GM23338 (cell line): ENCODE results near the gene BLOC1S1. TPM values are rescaled to one million over a fixed set of nuclear protein-coding genes. Genes with fewer than 3 reads are reported as not detected.

Source experiments
- ATAC-seq: fragments of 200-7000 bp; cut with Tn5 transposase; 3 replicates; pipeline ENCODE4 v1.9.1; 2020
- DNase-seq: peaks from one replicate; pipeline ENCODE4 v3.0.0-alpha.2; 2015; ENCODE audit warnings: low spot score
- H2AFZ ChIP-seq: fragments of 200-600 bp; sonication (generic); 2 replicates; pipeline ENCODE4 v1.8.0; 2016; ENCODE audit warnings: antibody characterized with exemption, mild to moderate bottlenecking, moderate library complexity
- H3F3A ChIP-seq: fragments of 200-600 bp; sonication (generic); replicated peaks from 2 replicates; pipeline ENCODE4 v1.8.0; 2017; ENCODE audit warnings: antibody characterized with exemption, mixed run types, low read depth
- H3K27ac ChIP-seq: fragments of 200-600 bp; sonication (generic); 2 replicates; pipeline ENCODE4 v1.6.1; 2016; ENCODE audit warnings: low read depth
- H3K27me3 ChIP-seq: fragments of 200-600 bp; sonication (generic); 2 replicates; pipeline ENCODE4 v1.8.0; 2016; ENCODE audit warnings: mild to moderate bottlenecking, mixed run types, moderate library complexity; ENCODE audit not compliant: insufficient read depth
- H3K36me3 ChIP-seq: fragments of 200-600 bp; sonication (generic); 2 replicates; pipeline ENCODE4 v1.8.0; 2016; ENCODE audit warnings: mild to moderate bottlenecking; ENCODE audit not compliant: insufficient read depth
- H3K4me1 ChIP-seq: fragments of 200-600 bp; sonication (generic); 2 replicates; pipeline ENCODE4 v1.8.0; 2016; ENCODE audit warnings: mild to moderate bottlenecking, moderate library complexity; ENCODE audit not compliant: insufficient read depth
- H3K4me2 ChIP-seq: fragments of 200-600 bp; sonication (generic); 2 replicates; pipeline ENCODE4 v1.7.1; 2017; ENCODE audit warnings: mixed run types
- H3K4me3 ChIP-seq: fragments of 200-600 bp; sonication (generic); 2 replicates; pipeline ENCODE4 v1.6.1; 2016; ENCODE audit warnings: mixed run types
- H3K79me2 ChIP-seq: fragments of 200-600 bp; sonication (generic); replicated peaks from 2 replicates; pipeline ENCODE4 v1.8.0; 2017; ENCODE audit warnings: mild to moderate bottlenecking; ENCODE audit not compliant: insufficient read depth
- H3K9me2 ChIP-seq: fragments of 200-600 bp; sonication (generic); 2 replicates; pipeline ENCODE4 v1.8.0; 2017; ENCODE audit not compliant: insufficient read depth
- H4K20me1 ChIP-seq: fragments of 200-600 bp; sonication (generic); replicated peaks from 2 replicates; pipeline ENCODE4 v1.8.0; 2017; ENCODE audit warnings: mild to moderate bottlenecking; ENCODE audit not compliant: insufficient read depth
- H3K27ac Mint-ChIP-seq: 2 replicates; pipeline ENCODE4 v1.8.0; 2020; ENCODE audit warnings: inconsistent platforms, mild to moderate bottlenecking, moderate library complexity, mixed read lengths
- H3K27me3 Mint-ChIP-seq: 3 replicates; pipeline ENCODE4 v1.8.0; 2022; ENCODE audit warnings: low read depth, mild to moderate bottlenecking, moderate library complexity, mixed read lengths, inconsistent platforms; ENCODE audit not compliant: insufficient read depth, poor library complexity
- H3K36me3 Mint-ChIP-seq: 3 replicates; pipeline ENCODE4 v1.8.0; 2021; ENCODE audit warnings: low read depth, mild to moderate bottlenecking, inconsistent platforms, moderate library complexity, mixed read lengths
- H3K4me1 Mint-ChIP-seq: 3 replicates; pipeline ENCODE4 v1.8.0; 2020; ENCODE audit warnings: mild to moderate bottlenecking, inconsistent platforms, mixed read lengths
- H3K4me3 Mint-ChIP-seq: 3 replicates; pipeline ENCODE4 v1.8.0; 2021; ENCODE audit warnings: moderate library complexity, mild to moderate bottlenecking, inconsistent platforms, mixed read lengths
- H3K9me3 Mint-ChIP-seq: 3 replicates; pipeline ENCODE4 v1.8.0; 2020; ENCODE audit warnings: moderate library complexity, mild to moderate bottlenecking, inconsistent platforms, mixed read lengths
- CREB1 ChIP-seq: fragments of 250-450 bp; sonication (Bioruptor Pico); IDR thresholded peaks from 2 replicates; pipeline ENCODE4 v1.5.0; 2020; ENCODE audit warnings: low read depth, mild to moderate bottlenecking, moderate library complexity
- CTCF ChIP-seq, 2 experiments: fragments of 200-600 bp in 1 of 2; sonication (generic) in 1 of 2; conservative IDR thresholded peaks; 2 replicates each; pipeline versions ENCODE4 v1.5.1 to v1.6.1; 2016 to 2017; ENCODE audit warnings: antibody characterized with exemption in 2 of 2, low read depth in 2 of 2, mild to moderate bottlenecking in 2 of 2, moderate library complexity in 1 of 2
- EZH2phosphoT487 ChIP-seq: fragments of 200-600 bp; sonication (generic); IDR thresholded peaks from one replicate; pipeline ENCODE4 v1.8.1; 2018; ENCODE audit warnings: antibody characterized with exemption; ENCODE audit not compliant: unreplicated experiment
- POLR2AphosphoS5 ChIP-seq: IDR thresholded peaks from 2 replicates; pipeline ENCODE4 v1.6.1; 2016; ENCODE audit warnings: antibody characterized with exemption, low read depth
- REST ChIP-seq: IDR thresholded peaks from one replicate; pipeline ENCODE4 v1.6.1; 2018; ENCODE audit warnings: antibody characterized with exemption; ENCODE audit not compliant: unreplicated experiment
- ZNF114 ChIP-seq: fragments of 250-450 bp; sonication (Bioruptor Pico); IDR thresholded peaks from 2 replicates; pipeline ENCODE4 v1.5.0; 2020; ENCODE audit warnings: mild to moderate bottlenecking, moderate library complexity
- ZNF331 ChIP-seq: fragments of 250-450 bp; sonication (Bioruptor Pico); IDR thresholded peaks from 2 replicates; pipeline ENCODE4 v1.5.0; 2020; ENCODE audit warnings: low read depth, mild to moderate bottlenecking, moderate library complexity
- polyA plus RNA-seq: library from polyadenylated mRNA; unstranded; fragments of >200 nt; fragmentation: Nextera tagmentation; extraction: Ambion mirVana; gene quantifications from 2 replicates; pipeline ENCODE4 v1.2.1, GENCODE V29; 2016
- total RNA-seq: library from RNA; depleted of rRNA; stranded (reverse); fragments of >200 nt; shearing (Covaris generic); gene quantifications from 2 replicates; pipeline ENCODE4 v1.2.3, GENCODE V29; 2014

The BLOC1S1 gene
- total and polyA plus RNA-seq, 2 experiments from 2014 or later = 68.3 to 174 TPM

- peak; percentile 96 for DNase-seq
- H2AFZ ChIP-seq = peak within 1 kb of the TSS; percentile 32; the same call in 1 of the 2 replicates
- H3K27me3 Mint-ChIP-seq = peaks cover 14% of the 10 kb centered on the region
Measured at GRCh38 chr12:55728939-55729818, 13.3 kb downstream of the BLOC1S1 start, which contains the start of gene CD63. CD63 (minus strand) TSS chr12:55729009; CDS start chr12:55728341, 668 bp downstream.

GRCh38 chr12:55729819-55730818 lies 14.3 kb downstream of the BLOC1S1 start:
- 0 out of 2 replicates have a peak, but pooled peaks cover 2% of the 10 kb centered on the region for H4K20me1 ChIP-seq
- H3K4me3 ChIP-seq = peak overlapping the region; percentile 97
- peaks cover 14% of the 10 kb centered on the region for H3K27me3 Mint-ChIP-seq
- H3K27ac Mint-ChIP-seq = peak overlapping the region; percentile 82
- peaks cover 28% of the 10 kb centered on the region for H3K4me1 ChIP-seq
- peak overlapping the region; percentile 86 for H3K4me3 Mint-ChIP-seq
- no peaks in the 10 kb centered on the region for H3K9me2 ChIP-seq
- TF ChIP-seq REST (no peak), ZNF331 (CRISPR knock-in tag) (no peak), EZH2phosphoT487 (no peak), POLR2AphosphoS5 (0 out of 2 replicates have a peak, but pooled peaks have one; percentile 69), CTCF (conservative IDR thresholded peaks at IDR 0.05; ENCODE audit: low read depth in 2 of 2) (peak in 1 of 2 experiments; percentile 50; a peak in 2 of 4 replicates)
- H3K27ac ChIP-seq = peak overlapping the region; percentile 97; the same call in 1 of the 2 replicates
- ATAC-seq = peak; percentile 17
- H2AFZ ChIP-seq = peak overlapping the region; percentile 21; the same call in 1 of the 2 replicates
- peak overlapping the region; percentile 98 for H3K4me2 ChIP-seq
- peaks cover 23% of the 10 kb centered on the region for H3K36me3 Mint-ChIP-seq
- DNase-seq = peak; percentile 63
- H3K36me3 ChIP-seq = peaks cover 5% of the 10 kb centered on the region; the same call in 1 of the 2 replicates
- peaks cover 13% of the 10 kb centered on the region; the same call in 1 of the 2 replicates for H3F3A ChIP-seq
- H3K9me3 Mint-ChIP-seq = no peaks in the 10 kb centered on the region
- H3K27me3 ChIP-seq = no peaks in the 10 kb centered on the region
- H3K4me1 Mint-ChIP-seq = peaks cover 37% of the 10 kb centered on the region
- H3K79me2 ChIP-seq = peaks cover 14% of the 10 kb centered on the region

More at GRCh38 chr12:55728939-55729818, 13.3 kb downstream of the BLOC1S1 start, which contains the start of gene CD63:
- 0 out of 2 replicates have a peak, but pooled peaks cover 6% of the 10 kb centered on the region for H4K20me1 ChIP-seq
- peak within 1 kb of the TSS; percentile 82 for H3K27ac Mint-ChIP-seq
- peaks cover 13% of the 10 kb centered on the region; the same call in 1 of the 2 replicates for H3F3A ChIP-seq
- H3K4me1 ChIP-seq = peaks cover 28% of the 10 kb centered on the region
- H3K4me3 ChIP-seq = peak within 1 kb of the TSS; percentile 97
- no peaks in the 10 kb centered on the region for H3K9me2 ChIP-seq
- H3K36me3 Mint-ChIP-seq = peaks cover 33% of the 10 kb centered on the region
- ATAC-seq = peak; percentile 75
- H3K27me3 ChIP-seq = no peaks in the 10 kb centered on the region
- peaks cover 8% of the 10 kb centered on the region; the same call in 1 of the 2 replicates for H3K36me3 ChIP-seq
- no peaks in the 10 kb centered on the region for H3K9me3 Mint-ChIP-seq
- H3K4me3 Mint-ChIP-seq = peak within 1 kb of the TSS; percentile 86
- H3K27ac ChIP-seq = peak within 1 kb of the TSS; percentile 97
- TF ChIP-seq POLR2AphosphoS5 = peak; percentile 52
- no peak for TF ChIP-seq ZNF114 (CRISPR knock-in tag)
- peak; percentile 83 for TF ChIP-seq CREB1 (CRISPR knock-in tag)
- H3K4me2 ChIP-seq = peak within 1 kb of the TSS; percentile 98
- peaks cover 14% of the 10 kb centered on the region for H3K79me2 ChIP-seq
- peaks cover 40% of the 10 kb centered on the region for H3K4me1 Mint-ChIP-seq
